Right cardiac atrium (tissue), 5 donors: ENCODE data around the gene FSTL3. TPM values are rescaled to one million over a fixed set of nuclear protein-coding genes. Genes with fewer than 3 reads are reported as not detected.

ENCODE experiments used
- ATAC-seq, 2 donors: fragments of 200-7000 bp; cut with Tn5 transposase; one replicate each; pipeline versions ENCODE4 v1.8.0 to v1.9.1; 2020; ENCODE audit warnings: moderate library complexity in 2 of 2, mild to moderate bottlenecking in 1 of 2
- DNase-seq, 3 donors: peaks; one replicate each; pipeline ENCODE4 v3.0.0-alpha.2; 2020
- H3K27ac ChIP-seq: one replicate; pipeline ENCODE4 v1.5.1; 2013; ENCODE audit warnings: mild to moderate bottlenecking, low read length, control low read depth, moderate library complexity
- H3K27me3 ChIP-seq: one replicate; pipeline ENCODE4 v1.6.1; 2013; ENCODE audit not compliant: control insufficient read depth, insufficient read depth
- H3K4me1 ChIP-seq: one replicate; pipeline ENCODE4 v1.6.1; 2013; ENCODE audit warnings: low read length; ENCODE audit not compliant: control insufficient read depth, insufficient read depth
- H3K4me3 ChIP-seq: one replicate; pipeline ENCODE4 v1.5.1; 2013; ENCODE audit warnings: low read length, control low read depth
- H3K9me3 ChIP-seq: one replicate; pipeline ENCODE4 v1.6.1; 2013; ENCODE audit warnings: low read length; ENCODE audit not compliant: control insufficient read depth
- WGBS: extraction: QIAGEN DNeasy Blood & Tissue Kit; methylation state at CpG from one replicate; pipeline ENCODE4 v1.1.7; 2013; 5-methylcytosine and 5-hydroxymethylcytosine counted together
- intact Hi-C, 4 donors: fragments of 100-400 bp; cut with DNase I; formaldehyde crosslinking; loops; one replicate each; pipeline versions ENCODE4 v1.11.0 to v1.14.0; 2022 to 2023
- polyA plus RNA-seq: library from polyadenylated mRNA; stranded (reverse); fragments of 200-250 nt; gene quantifications from one replicate; pipeline ENCODE4 v1.2.3, GENCODE V29; 2013
- total RNA-seq, 4 donors: library from RNA; stranded (reverse); fragmentation: NEBNext Ultra II Directional; extraction: Animal tissue kit (Norgen Biotek cat#: 25700); gene quantifications; one replicate each; pipeline ENCODE4 v1.2.1, GENCODE V29; 2021
- donor health status: healthy with polysubstance abuse.
- donor health status: DM: no; HTN: yes; CAD: no.
- donor health status: DM: no; HTN: no; CAD: no.
- donor health status: DM: no; HTN: yes; CAD: no; lungs with severe emphysema.
- donor health status: DM: yes; HTN: yes; CAD: no.

The FSTL3 gene
- total and polyA plus RNA-seq, 5 donors = 47.1 to 110 (median 64.1) TPM

- Histone ChIP-seq H3K27me3 (no peaks in the 10 kb centered on the region), H3K9me3 (no peaks in the 10 kb centered on the region), H3K27ac (peak overlapping the region; percentile 2), H3K4me1 (no peaks in the 10 kb centered on the region), H3K4me3 (no peak overlapping the region)
- ATAC-seq = no peak
- intact Hi-C loops = no loop called here
- DNase-seq = peak; percentile 27 to 72 (median 71)
- WGBS = 90% methylated on average over 16 of the region's 16 CpGs
Measured at GRCh38 chr19:678791-679388, 2.7 kb downstream of the FSTL3 start.

GRCh38 chr19:679418-680286 is 3.5 kb downstream of the FSTL3 start:
- DNase-seq = peak; percentile 91 to 92 (median 92)
- no peaks in the 10 kb centered on the region for H3K9me3 ChIP-seq
- intact Hi-C loops = no loop called here
- peak overlapping the region; percentile 53 for H3K4me3 ChIP-seq
- peak; percentile 19 to 24 for ATAC-seq
- 5% methylated on average over 69 of the region's 69 CpGs for whole genome bisulfite sequencing
- H3K27me3 ChIP-seq = no peaks in the 10 kb centered on the region
- H3K4me1 ChIP-seq = no peaks in the 10 kb centered on the region
- H3K27ac ChIP-seq = peak overlapping the region; percentile 43

GRCh38 chr19:680287-681028 is 4.3 kb downstream of the FSTL3 start:
- Histone ChIP-seq H3K9me3 (no peaks in the 10 kb centered on the region), H3K4me3 (peak overlapping the region; percentile 53), H3K27ac (peak overlapping the region; percentile 90), H3K4me1 (no peaks in the 10 kb centered on the region), H3K27me3 (no peaks in the 10 kb centered on the region)
- ATAC-seq = peak; percentile 80 to 88
- peak; percentile 100 for DNase-seq
- intact Hi-C loops = no loop called here
- WGBS = under 1% methylated on average over 70 of the region's 70 CpGs

GRCh38 chr19:681029-682019 is 5.1 kb downstream of the FSTL3 start:
- WGBS = 67% methylated on average over 54 of the region's 54 CpGs
- intact Hi-C loops = no loop called here
- H3K27me3 ChIP-seq = no peaks in the 10 kb centered on the region
- H3K4me1 ChIP-seq = no peaks in the 10 kb centered on the region
- peak in 1 of 2 donors; percentile 0 for ATAC-seq
- H3K27ac ChIP-seq = no peak overlapping the region
- no peaks in the 10 kb centered on the region for H3K9me3 ChIP-seq
- peak in 2 of 3 donors; percentile 87 to 95 for DNase-seq
- peak overlapping the region; percentile 42 for H3K4me3 ChIP-seq

- intact Hi-C loops = no loop called here
- H3K9me3 ChIP-seq = no peaks in the 10 kb centered on the region
- H3K27me3 ChIP-seq = no peaks in the 10 kb centered on the region
- no peak overlapping the region for H3K4me3 ChIP-seq
- H3K27ac ChIP-seq = no peak overlapping the region
- ATAC-seq (no peak), DNase-seq (peak in 2 of 3 donors; percentile 73)
- 80% methylated on average over 25 of the region's 25 CpGs for WGBS
- H3K4me1 ChIP-seq = no peaks in the 10 kb centered on the region
Measured at GRCh38 chr19:682678-683320, 6.6 kb downstream of the FSTL3 start.

- Histone ChIP-seq H3K27ac (no peak overlapping the region), H3K4me3 (no peak overlapping the region), H3K9me3 (no peaks in the 10 kb centered on the region), H3K4me1 (no peaks in the 10 kb centered on the region), H3K27me3 (no peaks in the 10 kb centered on the region)
- intact Hi-C loops = no loop called here
- 80% methylated on average over 31 of the region's 31 CpGs for WGBS
- no peak for ATAC-seq
- peak in 2 of 3 donors; percentile 41 to 63 for DNase-seq
Measured at GRCh38 chr19:685454-685931, 9.3 kb downstream of the FSTL3 start.

GRCh38 chr19:686589-687297 is 10.6 kb downstream of the FSTL3 start:
- Histone ChIP-seq H3K27ac (no peak overlapping the region), H3K4me3 (no peak overlapping the region), H3K9me3 (no peaks in the 10 kb centered on the region), H3K4me1 (no peaks in the 10 kb centered on the region), H3K27me3 (no peaks in the 10 kb centered on the region)
- intact Hi-C loops = no loop called here
- WGBS = 67% methylated on average over 17 of the region's 17 CpGs
- DNase-seq (peak in 2 of 3 donors; percentile 42 to 62), ATAC-seq (no peak)

- intact Hi-C loops = no loop called here
- Histone ChIP-seq H3K4me3 (no peak overlapping the region), H3K9me3 (no peaks in the 10 kb centered on the region), H3K27ac (no peak overlapping the region), H3K4me1 (no peaks in the 10 kb centered on the region), H3K27me3 (no peaks in the 10 kb centered on the region)
- no peak for ATAC-seq
- DNase-seq = peak in 1 of 3 donors; percentile 48
- WGBS = 91% methylated on average over 11 of the region's 11 CpGs
Measured at GRCh38 chr19:687569-688166, 11.5 kb downstream of the FSTL3 start.

- Histone ChIP-seq H3K4me1 (no peaks in the 10 kb centered on the region), H3K27ac (no peak overlapping the region), H3K27me3 (no peaks in the 10 kb centered on the region), H3K4me3 (no peak overlapping the region), H3K9me3 (no peaks in the 10 kb centered on the region)
- intact Hi-C loops = no loop called here
- 62% methylated on average over 15 of the region's 15 CpGs for WGBS
- DNase-seq (peak in 2 of 3 donors; percentile 59 to 74), ATAC-seq (no peak)
Measured at GRCh38 chr19:688214-688613, 12.0 kb downstream of the FSTL3 start.
